Endothelial cell of umbilical vein (primary cell): ENCODE measurements around the gene MST1. TPM values are rescaled to one million over a fixed set of nuclear protein-coding genes. Genes with fewer than 3 reads are reported as not detected.

Experiments used
- BruUV-seq: library from RNA; stranded (reverse); fragments of 400-500 nt; replicated peaks from 2 replicates; lab custom pipeline; 2021; lab: Mats Ljungman, UMichigan
- CTCF ChIA-PET: fragments of 300-600, 350-600 bp; sonication (Branson Sonifier 250); formaldehyde crosslinking; loops from one replicate; lab custom pipeline; 2021; ENCODE audit warnings: antibody characterized with exemption, inconsistent platforms; lab: Charles Lee
- POLR2A ChIA-PET: fragments of 300-600, 350-600 bp; sonication (Branson Sonifier 250); formaldehyde crosslinking; loops from one replicate; lab custom pipeline; 2021; ENCODE audit warnings: antibody characterized with exemption, inconsistent platforms; lab: Charles Lee
- DNase-seq: peaks from one replicate; pipeline ENCODE4 v3.0.0-alpha.2; 2011; ENCODE audit warnings: low read depth, low spot score
- FAIRE-seq: peaks from 2 replicates; lab custom pipeline; 2011; peaks lifted over from hg19 to GRCh38; lab: Jason Lieb, UNC
- H2AFZ ChIP-seq: 2 replicates; pipeline ENCODE4 v1.6.0; 2012; ENCODE audit warnings: low read depth, low read length, control low read depth, inconsistent platforms
- H3K27ac ChIP-seq: 2 replicates; pipeline ENCODE4 v1.5.1; 2011; ENCODE audit warnings: low read depth, mild to moderate bottlenecking, control low read depth, low read length, moderate library complexity; ENCODE audit not compliant: insufficient read depth
- H3K27me3 ChIP-seq, 2 experiments: 2 replicates each; pipeline versions ENCODE4 v1.6.0 to v1.6.1; 2011; ENCODE audit warnings: low read length in 2 of 2, mixed read lengths in 1 of 2; ENCODE audit not compliant: control insufficient read depth in 2 of 2, insufficient read depth in 2 of 2
- H3K36me3 ChIP-seq, 2 experiments: 2 replicates in 1 of 2; 3 replicates in 1 of 2; pipeline ENCODE4 v1.5.1; 2011; ENCODE audit warnings: low read length in 2 of 2, mild to moderate bottlenecking in 1 of 2, moderate library complexity in 1 of 2; ENCODE audit not compliant: control insufficient read depth in 2 of 2, insufficient read depth in 2 of 2; ENCODE audit errors: extremely low read depth in 1 of 2
- H3K4me1 ChIP-seq: 3 replicates; pipeline ENCODE4 v1.5.1; 2011; ENCODE audit warnings: mild to moderate bottlenecking, low read length; ENCODE audit not compliant: control insufficient read depth, insufficient read depth; ENCODE audit errors: extremely low read depth
- H3K4me2 ChIP-seq: 2 replicates; pipeline ENCODE4 v1.6.1; 2011; ENCODE audit warnings: low read length, control low read depth, mixed read lengths; ENCODE audit not compliant: insufficient read depth
- H3K4me3 ChIP-seq, 3 experiments: fragments of 200-600 bp in 1 of 3; sonication (generic), shearing (Covaris generic) in 1 of 3; replicated peaks in 1 of 3; 2 replicates each; pipeline ENCODE4 v1.5.1; 2011 to 2016; ENCODE audit warnings: control low read depth in 3 of 3, low read length in 3 of 3, mild to moderate bottlenecking in 2 of 3, inconsistent platforms in 1 of 3, low read depth in 1 of 3, moderate library complexity in 1 of 3; ENCODE audit not compliant: insufficient read depth in 1 of 3
- H3K79me2 ChIP-seq: 2 replicates; pipeline ENCODE4 v1.6.0; 2012; ENCODE audit warnings: low read length, inconsistent platforms; ENCODE audit not compliant: control insufficient read depth, insufficient read depth
- H3K9ac ChIP-seq: replicated peaks from 2 replicates; pipeline ENCODE3; 2011; ENCODE audit warnings: low read length, control low read depth; ENCODE audit not compliant: insufficient read depth; ENCODE audit errors: extremely low read depth
- H3K9me1 ChIP-seq: replicated peaks from 3 replicates; pipeline ENCODE4 v1.6.0; 2011; ENCODE audit warnings: mild to moderate bottlenecking, low read length; ENCODE audit not compliant: control insufficient read depth, insufficient read depth; ENCODE audit errors: extremely low read depth
- H3K9me3 ChIP-seq: replicated peaks from 2 replicates; pipeline ENCODE4 v1.5.1; 2012; ENCODE audit warnings: low read length, inconsistent platforms; ENCODE audit not compliant: control insufficient read depth, insufficient read depth
- H4K20me1 ChIP-seq: replicated peaks from 2 replicates; pipeline ENCODE3; 2011; ENCODE audit warnings: mild to moderate bottlenecking, low read length; ENCODE audit not compliant: control insufficient read depth, insufficient read depth; ENCODE audit errors: extremely low read depth
- CTCF ChIP-seq, 2 donors: IDR thresholded peaks; 1 replicate in 1 of 2; 2 replicates in 1 of 2; pipeline ENCODE4 v1.5.1; 2011; ENCODE audit warnings: low read length in 2 of 2, mild to moderate bottlenecking in 2 of 2, moderate library complexity in 2 of 2, control low read depth in 1 of 2, inconsistent platforms in 1 of 2, low read depth in 1 of 2; ENCODE audit not compliant: insufficient read depth in 1 of 2; ENCODE audit errors: extremely low read depth in 1 of 2
- EZH2 ChIP-seq: IDR thresholded peaks from 2 replicates; pipeline ENCODE4 v1.6.1; 2012; ENCODE audit warnings: borderline replicate concordance, low read depth, mild to moderate bottlenecking, moderate library complexity, low read length, inconsistent platforms; ENCODE audit not compliant: severe bottlenecking
- FOS ChIP-seq: IDR thresholded peaks from 2 replicates; pipeline ENCODE4 v1.6.1; 2011; ENCODE audit warnings: mild to moderate bottlenecking, low read length, moderate library complexity, borderline replicate concordance; ENCODE audit not compliant: insufficient read depth
- GATA2 ChIP-seq: IDR thresholded peaks from 2 replicates; pipeline ENCODE4 v1.7.0; 2011; ENCODE audit warnings: low read depth, mild to moderate bottlenecking, moderate library complexity, mixed read lengths, low read length; ENCODE audit not compliant: insufficient read length, insufficient read depth
- JUN ChIP-seq: IDR thresholded peaks from 2 replicates; pipeline ENCODE4 v1.6.1; 2011; ENCODE audit warnings: borderline replicate concordance, low read depth; ENCODE audit not compliant: insufficient read length, insufficient read depth
- MAX ChIP-seq: IDR thresholded peaks from 2 replicates; pipeline ENCODE4 v1.6.1; 2011; ENCODE audit not compliant: insufficient read depth, insufficient read length
- MYC ChIP-seq: IDR thresholded peaks from one replicate; pipeline ENCODE4 v1.6.1; 2011; ENCODE audit warnings: mild to moderate bottlenecking, low read depth, low read length
- POLR2A ChIP-seq: IDR thresholded peaks from 2 replicates; pipeline ENCODE4 v1.6.1; 2012; ENCODE audit warnings: low read depth, mild to moderate bottlenecking, control low read depth, low read length
- POLR2AphosphoS5 ChIP-seq: IDR thresholded peaks from 2 replicates; pipeline ENCODE4 v1.6.1; 2012; ENCODE audit warnings: low read depth, mild to moderate bottlenecking, control low read depth, low read length, moderate library complexity; ENCODE audit not compliant: insufficient read depth
- dilution Hi-C: fragments of 300-500 bp; cut with MboI; formaldehyde crosslinking; loops from one replicate; pipeline ENCODE4 v1.15.0; 2019; ENCODE audit warnings: low sequenced_read_pairs; ENCODE audit not compliant: extremely low pct_ligation_motif_present
- intact Hi-C: fragments of 100-400 bp; cut with micrococcal nuclease; formaldehyde crosslinking; loops from one replicate; pipeline ENCODE4 v1.10.0; 2022
- polyA plus RNA-seq, 4 experiments: library from polyadenylated mRNA; depleted of rRNA in 3 of 4; stranded (reverse) in 3 of 4; unstranded in 1 of 4; fragments of >200 nt; gene quantifications; 2 replicates each; pipeline versions ENCODE4 v1.2.1 to v1.2.3, GENCODE V29; 2011 to 2012; ENCODE audit warnings: missing spikeins in 1 of 4
- total RNA-seq: library from RNA; stranded (reverse); gene quantifications from 2 replicates; pipeline ENCODE4 v1.2.3, GENCODE V29; 2021

The MST1 gene
- total and polyA plus RNA-seq, 2 donors (not counting 3 experiments of a cell fraction or from before 2014, with no cell fraction given), result 6.1 to 17.5 TPM

GRCh38 chr3:49703443-49703927 is 14.2 kb upstream of the MST1 start:
- no TSS peak for BruUV-seq
- CTCF ChIA-PET, result interaction anchor here (0.6 to 3.8 kb wide), 12 partner anchors 9 to 386 kb away, joined by 3 to 27 read pairs (median 4); partner anchors contain the start of genes INKA1 and RBM5
- Histone ChIP-seq H3K4me2 (no peak overlapping the region), H3K4me3 (no peak overlapping the region), H3K79me2 (no peaks in the 10 kb centered on the region), H3K27me3 (no peaks in the 10 kb centered on the region), H3K4me1 (peaks cover 5% of the 10 kb centered on the region), H4K20me1 (no peaks in the 10 kb centered on the region), H3K27ac (no peak overlapping the region), H3K9me3 (no peaks in the 10 kb centered on the region), H3K9ac (no peak overlapping the region), H3K9me1 (no peaks in the 10 kb centered on the region), H2AFZ (no peak overlapping the region), H3K36me3 (peaks cover 0 to 22% of the 10 kb centered on the region in 2 experiments)
- FAIRE-seq (peak; percentile 78), DNase-seq (peak; percentile 59)
- dilution Hi-C loops (no loop called here), intact Hi-C loops (loop anchor here (1.0 to 5.0 kb wide), 3 partner anchors 99 to 203 kb away; partner anchors contain the start of gene INKA1)
- no peak for TF ChIP-seq EZH2
- peak; percentile 75 to 96 for TF ChIP-seq CTCF (IDR thresholded peaks at IDR 0.05; ENCODE audit: extremely low read depth in 1 of 2, insufficient read depth in 1 of 2, low read depth in 1 of 2, low read length in 2 of 2)
- TF ChIP-seq JUN, result no peak
- no peak for TF ChIP-seq FOS
- POLR2A ChIA-PET, result no interaction called here

GRCh38 chr3:49702672-49703071 is 13.4 kb upstream of the MST1 start:
- DNase-seq (no peak), FAIRE-seq (no peak)
- no peak overlapping the region for H2AFZ ChIP-seq
- intact Hi-C loops (loop anchor here (1.0 to 5.0 kb wide), 3 partner anchors 100 to 204 kb away; partner anchors contain the start of gene INKA1), dilution Hi-C loops (no loop called here)
- TF ChIP-seq MAX, result no peak
- no peak for TF ChIP-seq EZH2
- TF ChIP-seq JUN, result no peak
- no peak for TF ChIP-seq POLR2A
- TF ChIP-seq CTCF (IDR thresholded peaks at IDR 0.05; ENCODE audit: extremely low read depth in 1 of 2, insufficient read depth in 1 of 2, low read depth in 1 of 2, low read length in 2 of 2), result no peak
- no peak for TF ChIP-seq FOS
- no peak for TF ChIP-seq MYC
- no peak for TF ChIP-seq GATA2
- TF ChIP-seq POLR2AphosphoS5, result no peak
- CTCF ChIA-PET, result interaction anchor here (0.7 to 3.8 kb wide), 8 partner anchors 10 to 399 kb away, joined by 3 to 27 read pairs (median 4); no protein-coding TSS in a partner anchor
- H4K20me1 ChIP-seq, result no peaks in the 10 kb centered on the region
- no peaks in the 10 kb centered on the region for H3K79me2 ChIP-seq
- H3K4me2 ChIP-seq, result no peak overlapping the region
- H3K27ac ChIP-seq, result no peak overlapping the region
- H3K4me3 ChIP-seq, result no peak overlapping the region
- H3K9ac ChIP-seq, result no peak overlapping the region
- peaks cover 5% of the 10 kb centered on the region for H3K4me1 ChIP-seq
- peaks cover 0 to 30% of the 10 kb centered on the region in 2 experiments for H3K36me3 ChIP-seq
- no peaks in the 10 kb centered on the region for H3K27me3 ChIP-seq
- no peaks in the 10 kb centered on the region for H3K9me3 ChIP-seq
- no TSS peak for BruUV-seq
- no peaks in the 10 kb centered on the region for H3K9me1 ChIP-seq
- POLR2A ChIA-PET, result no interaction called here
